GM19035 (cell line): ENCODE results near the gene DSN1.

ENCODE experiments used
- ATAC-seq: cut with Tn5 transposase; IDR thresholded peaks from one replicate; pipeline ENCODE4 v1.9.1; 2021; ENCODE audit not compliant: unreplicated experiment

Gene DSN1

DNA sequence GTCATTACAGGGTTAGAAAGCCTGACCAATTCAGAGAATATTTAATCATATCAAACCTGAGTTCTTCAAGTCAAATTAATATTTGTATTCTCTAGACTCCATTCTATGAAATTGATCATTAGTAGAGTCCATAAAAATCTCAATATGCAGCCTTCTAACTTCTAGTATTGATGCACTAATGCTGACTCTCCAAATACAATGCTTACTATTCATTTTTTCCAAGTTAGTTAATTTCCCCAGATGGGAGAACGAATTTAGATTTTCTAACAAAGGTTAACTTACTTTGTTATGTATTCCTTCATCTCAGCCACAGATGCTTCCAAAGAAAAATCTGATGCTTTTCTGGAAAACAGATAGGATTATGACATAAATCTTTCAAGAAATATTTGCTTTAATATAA, 15.3 kb downstream of the DSN1 start:
- no peak for ATAC-seq

- no peak for ATAC-seq
Observed at GRCh38 chr20:36756496-36756895, 17.1 kb downstream of the DSN1 start.

GRCh38 chr20:36754656-36755222, 18.8 kb downstream of the DSN1 start:
- no peak for ATAC-seq

DNA sequence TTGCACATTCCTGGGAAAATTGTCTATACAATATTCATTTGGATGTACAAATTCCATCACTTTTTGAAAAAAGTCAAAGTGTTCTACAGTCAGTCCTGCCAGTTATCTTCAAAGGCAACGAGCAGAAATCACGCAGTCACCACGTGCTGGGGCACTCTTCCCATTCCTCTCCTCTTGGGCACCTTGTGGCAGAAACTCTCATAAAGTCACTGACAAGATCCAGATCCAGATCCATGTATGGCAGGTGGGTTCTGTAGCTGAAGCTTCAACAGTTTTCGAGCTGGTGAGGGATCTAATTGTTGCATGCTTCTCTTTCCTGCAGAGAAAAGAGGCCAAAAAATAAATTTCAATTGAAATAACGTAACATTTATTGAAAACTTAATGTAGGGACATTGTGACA, 21.0 kb downstream of the DSN1 start:
- ATAC-seq: no peak

DNA sequence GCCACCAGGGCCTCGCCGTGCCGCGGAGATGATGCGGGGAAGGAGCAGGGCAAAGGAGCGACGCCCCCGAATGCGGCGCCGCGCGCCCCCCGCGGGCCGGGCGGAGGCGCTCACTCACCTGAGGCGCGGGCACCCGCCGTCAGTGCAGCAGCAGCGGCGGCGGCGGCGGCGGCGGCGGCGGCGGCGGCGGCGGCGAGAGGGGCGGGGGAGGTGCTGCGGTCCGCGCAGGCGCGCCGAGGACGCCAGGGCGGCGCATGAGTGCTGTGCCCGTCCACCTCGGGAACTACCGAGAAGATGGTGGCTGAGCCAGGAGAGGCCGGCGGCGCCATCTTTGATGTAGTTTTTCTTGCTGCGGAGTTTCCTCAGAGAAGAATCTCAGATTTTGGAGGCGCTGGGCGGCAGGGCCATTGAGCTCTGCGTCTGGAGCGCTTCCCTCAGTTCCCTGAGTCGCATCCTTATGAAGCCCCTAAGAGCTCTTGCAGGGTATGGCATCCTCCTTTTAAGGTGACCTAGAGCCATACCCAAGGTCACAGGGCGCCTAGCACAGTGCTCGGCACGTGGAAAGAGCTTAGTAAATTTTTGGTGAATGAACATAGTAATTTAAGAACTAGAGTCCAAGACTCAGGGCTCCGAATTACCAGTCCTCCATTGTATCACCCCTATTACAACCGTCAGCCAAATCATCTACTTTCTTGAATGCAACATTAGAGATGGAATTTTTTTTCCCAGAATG, 27.5 kb downstream of the DSN1 start, which contains the start of gene NDRG3:
TSS of gene NDRG3 (minus strand) at position 164 of the 733 bp plus-strand sequence. CDS start 24,355 bp downstream, outside the sequence.
- ATAC-seq: peak; percentile 94

DNA sequence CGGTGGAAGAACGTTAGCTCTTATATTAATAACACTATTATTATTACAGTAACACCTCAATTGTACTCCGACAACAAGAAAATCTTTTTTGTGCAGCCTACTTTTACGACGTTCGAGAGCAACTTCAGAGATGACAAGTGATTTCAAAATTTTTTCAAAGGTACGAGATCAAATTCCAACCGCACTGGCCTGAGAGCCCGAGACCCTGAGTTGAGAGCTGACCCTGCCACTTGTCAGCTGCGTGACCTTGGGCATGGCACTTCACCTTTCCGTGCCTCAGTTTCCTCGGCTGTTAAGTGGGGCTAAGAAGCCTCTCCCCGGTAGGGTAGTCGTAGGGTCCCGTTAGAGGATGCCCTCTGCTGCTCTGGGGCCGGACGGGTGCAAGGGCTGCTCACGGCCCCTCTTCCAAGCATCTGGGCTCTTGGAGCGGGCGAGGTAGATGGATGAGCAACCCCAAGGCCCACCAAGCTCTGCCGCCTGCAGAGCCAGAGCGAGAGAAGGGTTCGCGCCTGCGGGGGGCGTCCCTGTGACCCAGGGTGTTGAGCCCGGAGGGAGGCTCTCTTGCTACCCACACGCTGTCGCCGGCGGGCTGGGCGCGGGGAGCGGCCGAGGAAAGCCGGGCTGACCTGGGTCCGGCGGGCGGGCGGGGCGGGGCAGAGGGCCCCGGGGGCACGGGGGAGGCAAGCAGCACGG, 28.2 kb downstream of the DSN1 start:
- ATAC-seq: peak; percentile 33

DNA sequence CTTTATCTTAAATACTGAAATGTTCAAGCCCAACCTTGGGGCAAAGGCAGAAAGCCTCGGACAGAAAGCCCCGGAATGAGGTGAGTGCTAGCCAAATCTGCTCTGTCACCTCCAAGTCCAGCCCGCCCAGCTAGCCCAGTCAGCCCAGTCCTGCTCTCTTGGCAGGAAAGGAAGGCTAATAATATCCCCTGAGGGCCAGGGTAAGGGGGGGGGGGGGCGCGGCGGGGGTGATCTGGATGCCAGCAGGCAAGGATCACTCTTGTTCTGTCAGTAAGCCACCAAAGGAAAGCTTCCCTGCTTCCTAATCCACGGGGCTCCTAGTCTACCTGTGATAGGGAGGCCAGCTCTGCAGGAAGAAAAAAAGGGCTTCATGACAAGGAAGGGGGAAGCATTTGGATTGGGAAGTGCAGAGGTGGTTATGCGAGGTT, 28.8 kb downstream of the DSN1 start:
- no peak for ATAC-seq

- ATAC-seq: no peak
Observed at GRCh38 chr20:36744243-36744642, 29.3 kb downstream of the DSN1 start.

DNA sequence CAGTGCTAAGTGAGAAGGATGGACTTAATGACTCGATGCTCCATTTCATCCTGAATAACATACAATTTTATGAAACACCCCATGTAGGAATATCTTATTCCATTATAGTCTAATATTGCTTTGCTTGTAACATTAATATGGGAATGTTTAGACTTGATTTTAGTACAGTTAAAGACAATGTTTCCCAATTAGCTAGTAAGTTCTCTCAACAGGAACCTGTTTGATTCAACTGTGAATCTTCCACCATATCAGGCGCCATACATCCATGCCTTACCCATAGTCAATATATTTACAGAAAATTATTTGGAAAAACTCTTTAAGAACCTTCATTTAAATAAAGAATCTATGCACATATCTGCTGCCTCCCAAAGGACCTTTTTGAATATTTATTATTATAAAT, 31.0 kb downstream of the DSN1 start:
- ATAC-seq: no peak

GRCh38 chr20:36741072-36741471, 32.5 kb downstream of the DSN1 start:
- no peak for ATAC-seq

DNA sequence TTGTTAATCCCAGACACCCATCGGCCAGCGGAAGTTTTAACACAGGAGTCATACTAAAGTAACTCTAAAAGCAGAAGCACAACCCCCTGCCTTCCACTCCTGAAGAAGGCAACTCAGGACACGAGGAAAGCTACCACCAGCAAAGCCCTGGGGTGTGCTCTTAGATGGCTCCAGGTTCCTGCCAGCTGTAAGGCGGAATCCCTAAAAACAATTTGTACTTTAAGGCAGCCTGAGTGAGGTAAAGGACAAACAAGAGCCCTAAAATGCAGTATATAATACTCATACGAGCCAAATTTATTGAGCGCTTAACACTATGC, 36.4 kb downstream of the DSN1 start:
- ATAC-seq: no peak

- ATAC-seq: no peak
Observed at GRCh38 chr20:36736451-36737182, 36.9 kb downstream of the DSN1 start.

- ATAC-seq: no peak
Observed at GRCh38 chr20:36732456-36732855, 41.1 kb downstream of the DSN1 start.

GRCh38 chr20:36728986-36729385, 44.6 kb downstream of the DSN1 start:
- no peak for ATAC-seq

DNA sequence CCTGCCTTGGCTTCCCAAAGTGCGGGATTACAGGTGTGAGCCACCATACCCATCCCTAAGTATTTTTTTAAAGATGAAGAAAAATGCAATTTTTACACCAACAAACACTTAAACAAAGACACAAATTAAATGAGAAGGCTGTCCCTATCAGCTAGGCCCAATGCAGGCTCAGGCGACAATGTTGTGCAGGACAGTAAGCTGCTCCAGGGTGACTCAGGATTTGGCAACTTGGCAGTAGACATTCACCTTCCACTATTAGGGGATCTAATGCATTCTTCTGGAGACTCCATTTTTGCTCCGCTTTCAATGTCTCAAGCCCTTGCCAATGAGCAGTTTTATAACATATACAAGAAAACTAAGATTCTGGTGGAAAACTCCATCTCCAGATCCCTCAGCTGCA, 47.4 kb downstream of the DSN1 start:
- ATAC-seq: no peak

GRCh38 chr20:36720510-36720909, 53.1 kb downstream of the DSN1 start:
- no peak for ATAC-seq

GRCh38 chr20:36717657-36718056, 55.9 kb downstream of the DSN1 start:
- no peak for ATAC-seq

GRCh38 chr20:36717021-36717420, 56.5 kb downstream of the DSN1 start:
- no peak for ATAC-seq

GRCh38 chr20:36712775-36713174, 60.8 kb downstream of the DSN1 start:
- no peak for ATAC-seq

DNA sequence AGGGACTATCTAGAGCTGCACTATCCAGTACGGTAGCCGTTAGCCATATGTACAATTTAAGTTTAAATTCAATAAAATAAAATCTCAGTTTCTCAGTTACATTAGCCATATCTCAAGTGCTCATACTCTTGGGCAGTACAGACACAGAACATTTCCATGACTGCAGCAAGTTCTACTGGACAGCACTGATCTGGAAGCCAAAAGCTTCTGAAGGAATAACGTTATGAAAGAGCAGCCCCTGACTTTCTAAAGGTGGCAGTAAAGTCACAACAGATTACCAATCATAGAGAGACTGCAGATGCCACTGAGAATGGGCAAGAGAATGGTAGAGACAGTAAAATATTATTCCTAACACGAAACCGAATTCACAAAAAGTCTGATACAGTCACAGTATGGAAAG, 64.4 kb downstream of the DSN1 start:
- no peak for ATAC-seq

DNA sequence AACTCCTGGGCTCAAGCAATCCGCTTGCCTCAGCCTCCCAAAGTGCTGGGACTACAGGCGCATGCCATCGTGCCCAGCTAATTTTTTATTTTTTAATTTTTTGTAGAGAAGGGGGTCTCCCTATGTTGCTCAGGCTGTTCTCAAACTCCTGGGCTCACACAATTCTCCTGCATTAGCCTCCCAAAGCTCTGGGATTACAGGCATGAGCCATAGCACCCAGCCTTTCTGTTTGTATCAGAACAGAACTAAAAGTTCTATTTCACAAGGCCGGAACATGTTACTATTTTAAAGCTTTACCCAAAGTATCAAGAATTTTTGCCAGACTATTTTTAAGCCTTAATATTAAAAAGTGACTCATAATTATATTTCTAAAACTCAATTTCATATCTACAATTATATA, 70.0 kb downstream of the DSN1 start:
- no peak for ATAC-seq
